Prostate gland (tissue), 2 donors: ENCODE data around the gene RIPOR3.

Experiments used
- CTCF ChIP-seq, 4 experiments: fragments of 200-600 bp in 2 of 4; fragments of 450-650 bp in 2 of 4; sonication (generic) in 2 of 4; IDR thresholded peaks; 1 replicate in 3 of 4; 2 replicates in 1 of 4; pipeline ENCODE4 v1.5.1; 2016 to 2019; ENCODE audit warnings: antibody characterized with exemption in 4 of 4, mild to moderate bottlenecking in 2 of 4, moderate library complexity in 2 of 4
- POLR2A ChIP-seq: fragments of 450-650 bp; IDR thresholded peaks from one replicate; pipeline ENCODE4 v1.6.1; 2016; ENCODE audit warnings: antibody characterized with exemption, mild to moderate bottlenecking
- POLR2AphosphoS5 ChIP-seq: sonication (generic); formaldehyde crosslinking; IDR thresholded peaks from one replicate; pipeline ENCODE4 v1.6.1; 2017; ENCODE audit warnings: antibody characterized with exemption

GRCh38 chr20:50595433-50595895 lies 95.9 kb downstream of the RIPOR3 start:
- TF ChIP-seq POLR2A (no peak), CTCF (IDR thresholded peaks at IDR 0.05) (no peak), POLR2AphosphoS5 (no peak)
